Peyer's patch (tissue), 4 donors: ENCODE measurements around the gene STRN3.

Experiments used
- POLR2A ChIP-seq, 2 donors: fragments of 450-650 bp; IDR thresholded peaks; one replicate each; pipeline ENCODE4 v1.5.1; 2017; ENCODE audit warnings: antibody characterized with exemption in 2 of 2, mild to moderate bottlenecking in 2 of 2, moderate library complexity in 2 of 2
- TF ChIP-seq, protein P1 (sequence below), 6 experiments: fragments of 450-650 bp in 4 of 6; fragments of 200-600 bp in 2 of 6; sonication (generic) in 1 of 6; IDR thresholded peaks; one replicate each; pipeline ENCODE4 v1.5.1; 2017 to 2019; ENCODE audit warnings: antibody characterized with exemption in 6 of 6, mild to moderate bottlenecking in 3 of 6, moderate library complexity in 1 of 6

DNA sequence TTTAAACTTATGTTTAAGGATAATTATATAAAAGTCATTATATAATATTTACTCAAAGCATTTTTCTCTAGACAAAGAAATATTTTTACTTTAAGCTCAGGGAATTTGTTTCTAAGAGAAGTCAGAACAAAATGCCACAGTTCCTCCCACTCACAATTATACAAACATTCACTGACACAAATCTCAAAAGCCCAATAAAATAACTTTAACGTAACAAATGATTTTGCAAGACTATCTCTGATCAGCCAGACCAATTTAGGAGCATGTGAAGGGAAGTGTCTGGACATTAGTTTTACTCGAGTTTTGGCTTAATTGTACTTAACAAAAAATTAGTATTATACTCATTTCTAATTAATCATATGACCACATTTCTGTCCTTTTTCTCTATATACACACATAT lies 110.6 kb downstream of the STRN3 start:
- TF ChIP-seq, protein P1, sequence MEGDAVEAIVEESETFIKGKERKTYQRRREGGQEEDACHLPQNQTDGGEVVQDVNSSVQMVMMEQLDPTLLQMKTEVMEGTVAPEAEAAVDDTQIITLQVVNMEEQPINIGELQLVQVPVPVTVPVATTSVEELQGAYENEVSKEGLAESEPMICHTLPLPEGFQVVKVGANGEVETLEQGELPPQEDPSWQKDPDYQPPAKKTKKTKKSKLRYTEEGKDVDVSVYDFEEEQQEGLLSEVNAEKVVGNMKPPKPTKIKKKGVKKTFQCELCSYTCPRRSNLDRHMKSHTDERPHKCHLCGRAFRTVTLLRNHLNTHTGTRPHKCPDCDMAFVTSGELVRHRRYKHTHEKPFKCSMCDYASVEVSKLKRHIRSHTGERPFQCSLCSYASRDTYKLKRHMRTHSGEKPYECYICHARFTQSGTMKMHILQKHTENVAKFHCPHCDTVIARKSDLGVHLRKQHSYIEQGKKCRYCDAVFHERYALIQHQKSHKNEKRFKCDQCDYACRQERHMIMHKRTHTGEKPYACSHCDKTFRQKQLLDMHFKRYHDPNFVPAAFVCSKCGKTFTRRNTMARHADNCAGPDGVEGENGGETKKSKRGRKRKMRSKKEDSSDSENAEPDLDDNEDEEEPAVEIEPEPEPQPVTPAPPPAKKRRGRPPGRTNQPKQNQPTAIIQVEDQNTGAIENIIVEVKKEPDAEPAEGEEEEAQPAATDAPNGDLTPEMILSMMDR (IDR thresholded peaks at IDR 0.05), result no peak
- TF ChIP-seq POLR2A (IDR thresholded peaks at IDR 0.05), result no peak
